GM19455 (cell line): ENCODE measurements around the gene NUB1.

Source experiments
- ATAC-seq: cut with Tn5 transposase; IDR thresholded peaks from one replicate; pipeline ENCODE4 v1.9.1; 2021; ENCODE audit not compliant: unreplicated experiment

The NUB1 gene

DNA sequence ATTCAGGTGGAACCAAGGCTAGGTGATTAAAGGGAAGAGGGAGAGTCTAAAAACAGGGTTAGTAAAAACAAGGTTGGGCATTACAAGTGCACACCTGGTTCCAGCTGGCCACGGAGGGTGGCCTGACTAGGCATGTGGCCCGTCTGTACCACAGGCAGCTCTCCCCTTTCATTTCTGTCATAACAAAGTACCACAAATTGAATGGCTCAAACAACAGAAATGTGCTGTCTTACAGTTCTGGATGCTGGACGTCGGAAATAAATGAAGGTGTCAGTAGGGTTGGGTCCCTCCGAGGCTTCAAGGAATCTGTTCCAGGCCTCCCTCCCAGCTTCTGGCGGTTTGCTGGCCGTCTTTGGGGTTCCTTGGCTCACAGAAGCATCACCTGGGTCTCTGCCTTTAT is 81.6 kb downstream of the NUB1 start:
- ATAC-seq = no peak

DNA sequence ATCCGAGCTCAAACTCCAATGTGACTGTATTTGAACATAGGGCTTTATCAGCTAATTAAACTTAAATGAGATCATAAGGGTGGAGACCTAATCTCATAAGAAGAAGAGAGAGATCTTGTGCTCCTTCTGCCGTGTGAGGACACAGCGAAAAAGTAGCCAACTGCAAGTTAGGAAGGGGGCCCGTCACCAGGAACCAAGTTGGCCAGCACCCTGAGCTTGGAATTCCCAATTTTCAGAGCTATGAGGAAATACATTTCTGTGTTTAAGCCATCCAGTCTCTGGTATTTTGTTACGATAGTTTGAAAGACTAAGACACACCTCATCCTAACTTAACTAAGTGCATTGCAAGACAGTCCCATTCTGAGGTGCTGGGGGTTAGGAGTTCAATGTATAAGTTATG is 82.3 kb downstream of the NUB1 start:
- no peak for ATAC-seq

DNA sequence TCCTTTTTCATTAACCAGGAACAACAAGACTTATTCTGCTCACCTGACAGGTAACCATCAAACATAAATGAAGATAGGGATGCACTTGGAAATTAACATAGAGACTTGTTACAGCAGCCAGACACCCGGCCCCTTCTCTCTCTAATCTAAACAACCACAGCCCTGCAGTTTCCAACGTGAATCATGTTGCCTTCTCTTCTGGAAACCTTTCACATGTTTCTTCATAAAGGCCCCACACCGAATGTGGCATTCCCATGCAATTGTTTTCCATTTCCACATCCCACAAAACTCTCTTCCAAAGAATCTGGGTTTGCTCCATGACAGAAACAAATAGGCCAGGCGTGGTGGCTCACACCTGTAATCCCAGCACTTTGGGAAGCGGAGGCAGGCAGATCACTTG is 83.2 kb downstream of the NUB1 start:
- no peak for ATAC-seq

DNA sequence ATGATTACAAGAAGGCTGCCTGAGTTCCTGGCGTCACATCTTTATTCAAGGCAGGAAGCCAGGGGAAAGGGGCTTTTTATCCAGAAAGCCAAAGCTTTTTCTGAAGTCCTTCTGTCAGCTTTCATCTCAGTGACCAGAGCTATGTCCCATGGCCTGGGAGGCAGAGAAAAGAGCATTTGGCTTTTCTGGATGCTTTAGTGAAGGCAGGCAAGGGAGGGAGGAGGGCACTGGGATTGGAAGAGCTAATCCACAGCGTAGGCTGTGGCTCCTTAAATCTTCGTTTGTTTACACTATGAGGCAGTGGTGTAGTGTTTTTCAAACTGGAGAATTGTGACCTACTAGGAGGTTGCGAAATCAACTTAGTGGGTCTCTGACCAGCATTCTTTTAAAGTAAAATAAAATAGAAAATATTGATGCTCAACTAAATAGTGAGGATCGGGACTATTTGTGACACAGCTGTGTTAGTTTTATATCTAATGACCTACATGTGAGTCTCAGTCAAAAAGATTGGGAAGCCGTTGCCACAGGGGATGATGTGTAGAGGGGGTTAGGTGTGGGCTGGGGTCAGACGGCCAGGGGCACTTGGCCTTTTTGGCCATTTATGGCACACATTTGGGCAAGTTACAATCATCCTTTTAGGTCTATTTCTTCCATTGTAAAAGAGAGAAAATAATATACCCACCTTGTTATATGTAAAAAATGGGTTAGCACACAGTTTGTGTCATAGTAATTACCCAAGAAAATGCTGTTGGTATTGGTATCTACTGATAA is 84.2 kb downstream of the NUB1 start:
- ATAC-seq = no peak

DNA sequence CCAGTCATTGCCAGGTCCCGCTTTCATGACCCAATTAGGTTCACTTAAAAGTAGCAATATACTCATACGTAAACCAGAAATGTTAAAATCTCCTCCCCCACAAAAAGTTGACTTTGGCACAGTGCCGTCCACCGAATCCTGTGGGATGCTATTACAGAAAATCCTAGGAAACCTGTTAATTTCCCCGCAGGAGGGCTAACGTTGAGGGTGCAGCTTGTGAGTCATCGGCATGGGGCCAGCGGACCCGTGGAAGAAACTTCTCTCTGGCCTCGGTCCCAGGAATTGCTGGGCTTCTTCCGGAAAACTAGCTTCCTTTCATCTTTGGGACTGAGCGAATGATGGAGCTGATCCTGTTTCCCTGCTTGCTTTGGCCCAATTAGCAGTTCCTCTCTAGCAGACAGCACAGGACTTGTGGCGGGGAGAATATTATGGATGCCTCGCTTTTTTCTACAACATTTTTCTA is 84.9 kb downstream of the NUB1 start:
- ATAC-seq = no peak

DNA sequence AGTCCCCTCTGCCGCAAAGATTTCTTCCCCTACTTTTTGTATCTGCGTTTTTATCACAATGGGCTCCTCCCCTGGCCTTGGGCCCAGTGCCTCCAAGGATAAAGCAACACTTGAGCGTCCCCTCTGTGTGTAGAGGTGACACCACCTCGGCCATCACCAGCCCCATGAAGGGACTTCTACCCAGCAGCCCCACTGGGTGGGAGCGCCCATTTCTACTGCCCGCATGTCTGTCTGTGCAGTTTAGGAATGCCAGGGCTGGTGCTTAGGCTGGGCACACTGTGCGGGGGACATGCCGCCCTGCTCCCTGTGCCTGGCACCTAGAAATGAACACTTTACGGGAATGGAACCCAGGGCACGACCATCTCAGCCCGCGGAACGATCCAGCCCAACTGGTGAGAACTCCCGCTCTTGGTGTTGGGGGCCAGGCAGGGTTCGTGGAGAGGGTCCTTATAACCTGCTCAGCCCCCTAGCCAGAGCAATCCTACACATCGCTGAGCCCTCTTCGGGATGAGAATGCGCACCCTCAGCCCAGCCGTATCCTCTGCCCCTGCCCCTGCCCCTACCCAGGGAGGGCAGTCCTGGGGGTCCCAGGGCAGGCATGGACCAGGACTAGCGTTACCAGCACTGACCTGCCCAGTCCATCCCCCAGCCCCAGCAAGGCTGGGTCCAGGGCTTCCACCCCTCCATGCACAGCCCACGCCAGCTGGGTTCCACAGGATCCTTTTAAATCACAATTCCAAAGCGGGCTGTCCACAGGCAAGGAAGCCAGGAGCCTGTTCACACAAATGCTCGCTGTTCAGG is 85.5 kb downstream of the NUB1 start:
- ATAC-seq = no peak

DNA sequence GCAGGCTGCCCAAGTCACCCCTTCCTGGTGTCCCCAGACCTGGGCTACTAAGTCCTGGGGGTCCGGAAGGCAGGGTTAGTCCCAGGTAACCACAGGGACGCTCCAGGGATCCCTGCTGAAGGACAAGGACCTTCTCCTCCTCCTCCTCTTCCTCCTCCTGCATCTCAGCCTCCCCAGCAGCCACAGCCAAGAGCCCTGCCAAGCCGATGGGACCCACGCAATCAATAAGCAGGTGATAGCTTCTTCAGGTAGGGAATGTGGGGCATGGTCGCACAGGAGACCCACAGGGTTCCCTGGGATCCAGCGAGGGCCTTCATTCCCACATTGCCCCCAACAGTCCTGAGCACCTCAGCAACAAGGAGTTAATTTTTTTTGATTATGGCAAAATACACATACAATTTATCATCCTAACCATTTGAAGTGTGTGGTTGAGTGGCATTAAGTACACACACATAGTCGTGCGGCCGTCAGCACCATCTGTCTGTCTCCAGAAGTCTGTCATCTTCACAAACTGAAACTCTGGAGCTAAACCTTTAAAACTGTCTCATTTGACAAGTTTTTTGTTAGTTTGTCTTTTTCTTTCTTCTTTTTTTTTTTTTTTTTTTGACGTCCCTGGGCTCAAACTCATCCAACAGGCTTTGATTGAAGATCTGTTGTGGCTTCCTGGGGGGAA is 86.2 kb downstream of the NUB1 start:
- ATAC-seq = no peak
